ENCODE data around the gene ZNF486. TPM values are rescaled to one million over a fixed set of nuclear protein-coding genes. Genes with fewer than 3 reads are reported as not detected.
A peak's percentile ranks its signal among the peaks of the same experiment; 100 is the strongest.

ZNF486 gene
- total and polyA plus RNA-seq, 12 donors, result 0.81 to 4.0 (median 2.8) TPM

- H3K27me3 ChIP-seq, result no peaks in the 10 kb centered on the region
- no peak overlapping the region for H3K4me3 ChIP-seq
- intact Hi-C loops (cut with DNase I), result no loop called here
- DNase-seq, result peak in 1 of 7 donors; percentile 15
- H3K9me3 ChIP-seq (replicated peaks in 1 of 3), result no peaks in the 10 kb centered on the region
- H3K36me3 ChIP-seq (replicated peaks in 1 of 2), result no peaks in the 10 kb centered on the region
- TF ChIP-seq CTCF (IDR thresholded peaks at IDR 0.05), result no peak
- no peak for TF ChIP-seq POLR2A (IDR thresholded peaks at IDR 0.05)
- H3K4me1 ChIP-seq (replicated peaks in 1 of 2), result peaks cover 0 to 4% of the 10 kb centered on the region in 2 donors
- H3K27ac ChIP-seq, result no peak overlapping the region
- WGBS, 4 donors, result 66 to 81% (median 71%) methylated on average over 3 of the region's 3 CpGs
These were observed 4.2 kb upstream of the ZNF486 start for GRCh38 chr19:20162821-20163220.

GRCh38 chr19:20164456-20164855, 2.6 kb upstream of the ZNF486 start:
- H3K27me3 ChIP-seq, result no peaks in the 10 kb centered on the region
- WGBS, 4 donors, result 85 to 95% (median 93%) methylated on average over 1 of the region's 1 CpG
- no peaks in the 10 kb centered on the region for H3K36me3 ChIP-seq (replicated peaks in 1 of 2)
- no peak overlapping the region for H3K27ac ChIP-seq
- DNase-seq, result no peak
- no peak for TF ChIP-seq CTCF (IDR thresholded peaks at IDR 0.05)
- TF ChIP-seq POLR2A (IDR thresholded peaks at IDR 0.05), result no peak
- no peaks in the 10 kb centered on the region for H3K9me3 ChIP-seq (replicated peaks in 1 of 3)
- intact Hi-C loops (cut with DNase I), result no loop called here
- H3K4me3 ChIP-seq, result no peak overlapping the region
- H3K4me1 ChIP-seq (replicated peaks in 1 of 2), result peaks cover 0 to 7% of the 10 kb centered on the region in 2 donors

GRCh38 chr19:20165971-20166592, 932 bp upstream of the ZNF486 start:
- Histone ChIP-seq H3K9me3 (replicated peaks in 1 of 3) (no peaks in the 10 kb centered on the region), H3K27me3 (no peaks in the 10 kb centered on the region), H3K36me3 (replicated peaks in 1 of 2) (no peaks in the 10 kb centered on the region), H3K4me3 (no peak overlapping the region), H3K27ac (no peak overlapping the region), H3K4me1 (replicated peaks in 1 of 2) (peaks cover 0 to 7% of the 10 kb centered on the region in 2 donors)
- no peak for TF ChIP-seq CTCF (IDR thresholded peaks at IDR 0.05)
- no peak for TF ChIP-seq POLR2A (IDR thresholded peaks at IDR 0.05)
- intact Hi-C loops (cut with DNase I), result no loop called here
- no peak for DNase-seq
- 80 to 92% (median 92%) methylated on average over 7 of the region's 7 CpGs for WGBS, 4 donors

GRCh38 chr19:20167651-20168122, 673 bp downstream of the ZNF486 start:
- no peak for TF ChIP-seq CTCF (IDR thresholded peaks at IDR 0.05)
- TF ChIP-seq POLR2A (IDR thresholded peaks at IDR 0.05), result no peak
- H3K4me1 ChIP-seq (replicated peaks in 1 of 2), result peaks cover 0 to 7% of the 10 kb centered on the region in 2 donors
- intact Hi-C loops (cut with DNase I), result no loop called here
- H3K36me3 ChIP-seq (replicated peaks in 1 of 2), result no peaks in the 10 kb centered on the region
- no peaks in the 10 kb centered on the region for H3K27me3 ChIP-seq
- no peak for DNase-seq
- 13 to 18% (median 14%) methylated on average over 22 of the region's 22 CpGs for WGBS, 4 donors
- H3K4me3 ChIP-seq, result peak overlapping the region; percentile 29 to 85 (median 70)
- no peaks in the 10 kb centered on the region for H3K9me3 ChIP-seq (replicated peaks in 1 of 3)
- peak overlapping the region in 4 of 5 donors; percentile 48 to 81 (median 62) for H3K27ac ChIP-seq

All from adrenal gland (tissue), 12 donors.